AG04449 (cell line): Measurements from ENCODE around the gene OSBPL2.

Experiments used
- CTCF ChIA-PET: fragments of 350-600 bp; formaldehyde crosslinking; extraction: SDS; loops from one replicate; lab custom pipeline; 2021; ENCODE audit warnings: antibody characterized with exemption; lab: Yijun Ruan, JAX
- POLR2A ChIA-PET: fragments of 400-600, 350-600 bp; formaldehyde crosslinking; extraction: SDS; loops from one replicate; lab custom pipeline; 2020; ENCODE audit warnings: antibody characterized with exemption, inconsistent platforms; lab: Yijun Ruan, JAX
- DNase-seq: peaks from one replicate; pipeline ENCODE4 v3.0.0-alpha.2; 2010; ENCODE audit warnings: low read depth, low spot score
- H3K4me3 ChIP-seq: 2 replicates; pipeline ENCODE4 v1.5.1; 2011; ENCODE audit warnings: low read depth, mild to moderate bottlenecking, control low read depth, low read length
- CTCF ChIP-seq: IDR thresholded peaks from one replicate; pipeline ENCODE4 v1.5.1; 2011; ENCODE audit warnings: mild to moderate bottlenecking, moderate library complexity, low read length, control low read depth, inconsistent platforms; ENCODE audit not compliant: insufficient read depth; ENCODE audit errors: missing control alignments

The OSBPL2 gene

GRCh38 chr20:62344782-62345181, 106.5 kb downstream of the OSBPL2 start:
- DNase-seq, result no peak
- ChIA-PET CTCF (no interaction called here), POLR2A (interaction anchor here (0.7 kb wide), 1 partner anchor 42 kb away, joined by 3 read pairs; the partner anchor contains the start of gene RPS21)
- H3K4me3 ChIP-seq, result no peak overlapping the region
- no peak for TF ChIP-seq CTCF
